Astrocyte of the cerebellum (primary cell): ENCODE data around the gene FAM32A.

ENCODE experiments used
- DNase-seq: peaks from one replicate; pipeline ENCODE4 v3.0.0-alpha.2; 2011; ENCODE audit warnings: low read depth
- H3K4me3 ChIP-seq: 2 replicates; pipeline ENCODE4 v1.5.1; 2011; ENCODE audit warnings: mild to moderate bottlenecking, low read depth, low read length, moderate library complexity
- CTCF ChIP-seq: IDR thresholded peaks from 2 replicates; pipeline ENCODE4 v1.5.1; 2012; ENCODE audit warnings: low read length, low read depth, moderate library complexity, mild to moderate bottlenecking; ENCODE audit errors: missing control alignments
- in situ Hi-C: cut with HindIII; loops from 2 replicates; pipeline ENCODE4 v1.10.0; 2017; ENCODE audit warnings: low sequenced_read_pairs

The FAM32A gene

GRCh38 chr19:16161840-16162239, 23.4 kb upstream of the FAM32A start:
- in situ Hi-C loops = no loop called here
- no peak for TF ChIP-seq CTCF
- H3K4me3 ChIP-seq = no peak overlapping the region
- no peak for DNase-seq

GRCh38 chr19:16164222-16164890, 20.9 kb upstream of the FAM32A start:
- no peak overlapping the region for H3K4me3 ChIP-seq
- DNase-seq = no peak
- no peak for TF ChIP-seq CTCF
- in situ Hi-C loops = no loop called here

GRCh38 chr19:16166417-16166816, 18.8 kb upstream of the FAM32A start:
- no peak for DNase-seq
- H3K4me3 ChIP-seq = no peak overlapping the region
- TF ChIP-seq CTCF = no peak
- in situ Hi-C loops = no loop called here

- in situ Hi-C loops = no loop called here
- H3K4me3 ChIP-seq = no peak overlapping the region
- DNase-seq = no peak
- TF ChIP-seq CTCF = no peak
These were observed 18.2 kb upstream of the FAM32A start for GRCh38 chr19:16167055-16167454.

GRCh38 chr19:16168465-16169081, 16.6 kb upstream of the FAM32A start:
- TF ChIP-seq CTCF = no peak
- no peak overlapping the region for H3K4me3 ChIP-seq
- DNase-seq = no peak
- in situ Hi-C loops = no loop called here

GRCh38 chr19:16170134-16170533, 15.1 kb upstream of the FAM32A start:
- in situ Hi-C loops = no loop called here
- no peak overlapping the region for H3K4me3 ChIP-seq
- no peak for TF ChIP-seq CTCF
- no peak for DNase-seq
